Right lung (tissue), 5 donors: Measurements from ENCODE around the gene COL6A2. TPM values are rescaled to one million over a fixed set of nuclear protein-coding genes. Genes with fewer than 3 reads are reported as not detected.
"Not testable (repeated sequence)": the region's sequence is repeated elsewhere in the genome, so short reads cannot be mapped to it uniquely, and the experiment has no call there.

Source experiments
- DNase-seq, 2 donors: peaks; one replicate each; pipeline ENCODE4 v3.0.0-alpha.2; 2013
- polyA plus RNA-seq, 5 donors: library from polyadenylated mRNA; unstranded; fragments of 120-200 nt; gene quantifications; one replicate each; pipeline versions ENCODE4 v1.2.1 to v1.2.3, GENCODE V29; 2013; ENCODE audit warnings: inconsistent platforms in 1 of 5, low replicate concordance in 1 of 5; ENCODE audit not compliant: insufficient read length in 5 of 5, insufficient read depth in 1 of 5

The COL6A2 gene
- polyA plus RNA-seq, 5 donors, result 330 to 702 (median 390) TPM

GRCh38 chr21:46154155-46154954, 56.4 kb downstream of the COL6A2 start:
- DNase-seq, result no peak

DNA sequence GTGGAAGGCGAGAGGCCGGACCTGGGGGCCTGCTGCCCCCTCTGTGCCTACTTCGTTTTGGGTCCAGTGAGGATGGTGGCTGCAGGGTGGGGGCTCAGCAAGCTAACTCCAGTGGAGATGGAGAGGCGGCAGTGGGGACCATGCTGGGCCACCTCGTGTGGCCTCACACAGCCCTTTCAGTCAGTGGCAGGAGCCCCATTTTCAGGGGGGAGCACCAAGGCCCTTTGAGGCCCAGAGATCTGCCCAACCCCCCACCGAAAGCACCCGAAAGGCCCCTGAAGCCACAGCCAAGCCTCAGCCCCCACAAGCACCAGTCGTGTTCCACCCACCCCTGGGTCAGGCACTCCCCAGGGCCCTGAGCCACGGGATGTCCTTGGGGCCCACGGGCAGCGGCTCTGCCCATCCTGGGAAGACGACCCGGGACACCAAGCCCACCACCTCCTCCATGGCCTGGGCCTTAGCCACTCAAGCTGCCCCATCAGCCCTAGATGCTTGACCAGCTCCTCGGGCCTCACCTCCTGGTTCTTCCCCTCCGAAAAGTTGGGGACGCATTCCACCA, 57.1 kb downstream of the COL6A2 start:
- DNase-seq, result no peak

DNA sequence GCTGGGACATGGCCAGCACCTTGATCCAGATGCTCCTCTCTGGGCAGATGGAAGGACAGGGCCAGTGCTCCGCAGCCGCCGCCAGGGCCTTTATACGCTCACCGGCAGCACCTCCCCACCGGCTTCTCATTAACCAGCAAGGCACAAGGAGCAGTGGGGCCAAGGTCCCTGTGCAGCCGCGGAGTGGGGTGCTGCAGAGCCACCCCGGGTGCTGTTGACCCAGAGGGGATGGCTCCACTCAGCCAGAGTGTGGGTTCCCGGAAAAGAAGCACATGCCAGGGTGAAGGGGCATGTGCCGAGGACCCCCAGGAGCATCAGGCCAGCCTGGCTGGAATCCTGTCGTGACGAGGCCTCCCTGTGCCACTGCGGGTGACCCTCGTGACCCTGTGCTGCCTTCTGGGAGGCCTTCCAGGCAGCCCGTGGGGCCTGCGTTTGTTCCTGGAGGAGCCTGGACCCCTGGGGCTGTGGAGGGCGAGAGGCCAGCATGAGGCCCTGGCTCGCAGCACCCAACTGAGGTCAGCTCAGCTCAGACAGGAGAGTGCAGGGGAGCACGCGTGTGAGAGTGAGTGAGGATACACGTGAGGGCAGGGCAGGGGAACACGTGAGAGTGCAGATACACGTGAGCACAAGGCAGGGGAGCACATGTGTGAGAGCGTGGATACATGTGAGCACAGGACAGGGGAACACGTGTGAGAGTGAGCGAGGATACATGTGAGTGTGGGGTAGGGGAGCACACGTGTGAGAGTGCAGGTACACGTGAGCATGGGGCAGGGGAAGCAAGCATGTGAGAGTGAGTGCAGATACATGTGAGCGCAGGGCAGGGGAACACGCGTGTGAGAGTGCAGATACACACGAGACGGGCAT, 57.8 kb downstream of the COL6A2 start, which contains the start of gene FTCD:
FTCD (minus strand) TSS at position 66 of the 864 bp plus-strand sequence; CDS start at position 10, 56 bp downstream.
- DNase-seq, result no peak

GRCh38 chr21:46156378-46156645, 58.4 kb downstream of the COL6A2 start:
- DNase-seq, result no peak

GRCh38 chr21:46156678-46157077, 58.8 kb downstream of the COL6A2 start:
- DNase-seq, result no peak

DNA sequence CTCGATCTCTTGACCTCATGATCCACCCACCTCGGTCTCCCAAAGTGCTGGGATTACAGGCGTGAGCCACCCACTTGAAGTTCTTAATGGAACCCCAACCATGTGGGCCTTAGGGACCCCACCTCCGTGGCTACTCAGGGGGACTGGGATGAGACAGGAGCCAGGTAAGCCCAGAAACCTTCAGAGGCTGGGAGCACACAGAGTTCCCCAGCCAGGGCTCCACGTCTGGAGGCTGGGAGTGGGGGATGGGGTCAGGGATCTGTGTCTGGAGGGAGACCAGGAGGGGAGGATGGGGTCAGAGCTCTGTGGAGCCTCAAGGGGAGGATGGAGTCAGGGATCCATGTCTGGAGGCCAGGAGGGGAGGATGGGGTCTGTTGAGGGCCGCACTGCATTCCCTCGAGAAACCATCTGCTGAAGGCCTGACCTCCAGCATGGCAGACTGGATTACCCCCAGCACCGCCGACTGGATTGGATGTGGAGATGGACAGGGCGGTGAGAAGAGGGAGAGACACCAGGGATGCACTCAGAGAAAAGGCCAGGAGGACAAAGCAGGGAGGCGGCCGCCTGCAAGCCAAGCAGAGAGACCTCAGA, 59.6 kb downstream of the COL6A2 start:
- DNase-seq, result no peak

GRCh38 chr21:46157987-46158451, 60.1 kb downstream of the COL6A2 start:
- DNase-seq, result no peak

DNA sequence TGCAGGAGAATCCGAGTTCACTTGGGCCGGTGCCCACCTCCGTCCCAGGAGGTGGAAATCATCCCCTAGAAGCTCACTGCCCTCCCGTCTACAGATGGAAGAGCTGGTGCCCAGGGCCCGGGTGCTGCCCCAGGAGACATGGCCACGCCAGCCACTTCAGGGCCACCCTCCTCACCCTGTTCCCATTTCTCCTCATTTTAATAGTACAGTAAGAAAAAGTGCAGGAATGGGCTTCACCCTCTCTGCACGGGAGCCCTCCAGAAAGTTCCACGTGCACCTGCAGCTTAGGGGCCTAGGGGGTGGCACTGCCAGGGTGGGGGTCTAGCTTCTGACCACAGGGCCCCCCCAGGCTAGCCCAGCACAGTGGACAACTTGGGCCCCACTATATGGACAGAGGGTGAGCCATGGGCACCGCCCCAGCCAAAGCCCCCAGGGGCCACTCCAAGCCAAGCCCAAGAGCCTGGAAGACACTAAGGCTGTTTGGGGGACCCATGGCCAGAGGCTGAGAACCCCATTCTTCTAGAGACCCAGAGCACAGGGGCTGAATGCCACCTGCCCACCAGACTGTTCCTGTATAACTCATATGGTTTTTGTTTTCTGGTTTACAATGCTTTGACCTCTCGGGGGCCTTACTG, 60.9 kb downstream of the COL6A2 start:
- no peak for DNase-seq

DNA sequence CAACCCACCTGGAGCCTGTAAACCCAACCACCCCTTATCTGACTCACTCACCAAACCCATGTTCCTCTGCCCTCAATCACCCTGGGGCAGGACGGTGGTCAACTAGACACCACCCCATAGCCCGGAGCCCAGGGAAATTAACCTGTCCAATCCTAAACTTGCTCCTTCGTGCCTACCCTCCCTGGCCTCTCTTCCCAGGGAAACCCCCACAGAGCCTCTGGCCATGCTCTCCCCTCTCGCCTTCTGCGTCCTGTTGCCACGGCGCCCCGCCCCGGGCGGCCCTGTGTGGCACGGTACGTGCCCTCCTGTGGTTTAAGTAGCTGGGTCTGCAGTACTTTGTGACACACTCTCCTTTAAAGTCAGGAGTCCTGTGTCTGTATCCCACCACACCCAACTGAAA, 61.5 kb downstream of the COL6A2 start:
- no peak for DNase-seq

DNA sequence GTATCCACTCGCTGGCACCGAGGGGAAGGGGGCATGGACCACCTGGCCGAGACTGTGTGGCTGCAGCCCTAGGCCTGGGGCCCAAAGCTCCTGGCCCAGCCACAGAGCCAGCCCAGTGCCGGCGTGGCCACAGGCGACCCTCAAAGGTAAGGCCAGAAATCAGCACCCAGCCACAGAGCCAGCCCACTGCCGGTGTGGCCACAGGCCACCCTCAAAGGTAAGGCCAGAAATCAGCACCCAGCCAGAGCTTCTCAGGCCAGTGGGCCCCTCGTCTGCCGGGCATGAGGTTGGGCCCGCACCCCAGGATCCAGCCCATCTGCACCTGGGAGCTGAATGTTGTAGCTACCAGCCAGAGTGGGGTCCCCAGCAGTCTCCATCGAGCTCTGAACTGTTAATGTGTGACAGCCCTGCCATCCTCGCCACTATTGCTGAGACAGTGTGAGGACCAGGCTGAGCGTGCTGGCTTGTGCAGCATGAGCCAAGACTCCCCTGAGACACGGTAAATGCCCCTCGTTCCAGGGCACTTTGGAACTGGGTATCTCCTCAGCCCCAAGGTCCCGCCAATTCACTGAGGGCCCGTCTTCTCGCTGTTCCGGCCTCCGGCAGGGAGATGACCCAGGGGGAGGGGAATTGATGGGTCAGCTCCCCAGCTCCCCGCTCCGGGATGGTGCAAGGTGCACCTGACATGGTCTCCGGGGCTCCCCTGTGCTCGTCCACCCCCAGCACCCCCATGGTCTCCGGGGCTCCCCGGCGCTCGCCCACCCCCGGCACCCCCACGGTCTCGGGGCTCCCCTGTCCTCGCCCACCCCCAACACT, 62.1 kb downstream of the COL6A2 start:
- no peak for DNase-seq

GRCh38 chr21:46160657-46160906, 62.7 kb downstream of the COL6A2 start:
- no peak for DNase-seq

DNA sequence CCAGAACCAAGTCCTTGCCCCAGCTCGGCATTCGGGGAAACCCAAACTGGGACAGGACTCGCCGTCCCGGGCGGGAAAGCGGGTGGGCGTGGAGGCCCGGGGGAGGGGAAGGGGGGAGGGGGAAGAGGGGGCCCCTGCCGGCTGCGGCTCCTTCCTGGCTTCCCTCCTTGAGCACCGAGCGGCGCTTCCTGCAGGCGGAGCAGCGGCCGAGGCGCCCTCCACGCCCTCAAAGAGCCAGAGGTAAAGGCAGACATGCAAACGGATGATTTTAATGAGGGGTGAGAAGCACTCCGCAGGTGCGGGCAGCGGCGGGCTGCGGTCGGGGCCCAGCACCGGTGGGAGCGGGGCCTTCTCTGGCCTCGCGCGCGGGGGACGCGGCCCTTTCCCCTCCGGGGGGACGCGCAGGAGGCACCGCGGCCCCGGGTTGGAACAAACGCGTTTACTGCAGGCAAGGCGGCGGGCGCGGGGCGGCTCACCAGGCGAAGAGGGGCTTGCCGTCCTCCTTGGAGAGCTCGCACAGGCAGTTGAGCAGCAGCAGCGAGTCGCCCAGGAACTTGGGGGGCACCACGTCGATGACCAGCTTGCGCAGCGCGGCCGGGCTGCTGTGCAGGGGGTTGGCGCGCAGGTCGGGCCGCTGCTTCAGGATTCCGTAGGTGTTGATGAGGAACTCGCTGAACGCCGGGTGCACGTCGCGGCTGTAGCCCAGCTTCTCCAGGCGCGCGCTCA, 63.2 kb downstream of the COL6A2 start:
- DNase-seq, result no peak

DNA sequence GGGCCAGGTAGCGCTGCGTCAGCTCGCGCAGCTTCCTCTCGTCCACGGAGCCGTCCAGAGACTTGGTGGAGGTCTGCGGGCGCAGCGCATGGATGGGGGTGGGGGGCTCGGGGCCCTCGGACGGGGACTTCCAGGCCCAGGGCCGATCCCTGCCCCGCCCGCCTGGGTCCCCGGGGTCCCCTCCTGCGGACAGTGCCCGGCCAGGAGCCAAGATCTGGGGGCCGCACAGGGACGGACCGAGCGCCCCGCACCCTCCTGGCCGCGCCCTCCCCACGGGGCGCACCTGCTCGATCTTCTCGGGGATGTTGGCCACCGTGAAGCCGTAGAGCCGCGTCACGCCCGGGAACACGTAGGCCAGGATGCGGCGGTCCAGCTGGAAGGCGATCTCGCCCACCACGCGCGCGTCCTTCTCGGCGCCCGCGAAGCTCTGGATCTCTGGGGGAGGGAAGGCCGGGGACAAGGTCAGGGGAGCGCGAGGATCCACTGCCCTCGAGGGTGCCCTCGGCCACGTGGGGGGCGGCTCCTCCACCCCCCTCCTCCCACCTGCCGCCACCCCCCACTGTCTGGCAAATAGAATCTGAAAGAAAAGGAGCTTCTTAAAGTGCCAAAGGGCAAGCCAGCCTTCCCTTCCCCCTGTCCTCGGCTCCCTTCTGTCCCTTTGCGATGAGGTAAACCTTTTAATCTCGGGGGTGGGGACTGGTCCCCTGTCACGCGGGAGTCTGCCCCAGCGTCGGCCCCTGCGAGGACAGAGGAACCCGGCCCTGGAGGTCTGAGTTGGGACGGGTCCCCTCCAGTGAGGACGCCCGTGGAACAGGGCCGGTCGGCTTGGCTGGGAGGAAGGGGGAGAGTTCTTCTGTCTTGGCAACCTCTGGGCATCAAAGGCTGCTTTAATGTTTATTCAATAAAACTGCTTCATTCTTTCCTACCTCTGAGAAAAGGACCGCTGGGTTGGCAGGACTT, 64.0 kb downstream of the COL6A2 start:
- no peak for DNase-seq

GRCh38 chr21:46163380-46163779, 65.5 kb downstream of the COL6A2 start:
- no peak for DNase-seq

- no peak for DNase-seq
Observed at GRCh38 chr21:46165098-46165497, 67.2 kb downstream of the COL6A2 start.

GRCh38 chr21:46168238-46168637, 70.3 kb downstream of the COL6A2 start:
- no peak for DNase-seq

DNA sequence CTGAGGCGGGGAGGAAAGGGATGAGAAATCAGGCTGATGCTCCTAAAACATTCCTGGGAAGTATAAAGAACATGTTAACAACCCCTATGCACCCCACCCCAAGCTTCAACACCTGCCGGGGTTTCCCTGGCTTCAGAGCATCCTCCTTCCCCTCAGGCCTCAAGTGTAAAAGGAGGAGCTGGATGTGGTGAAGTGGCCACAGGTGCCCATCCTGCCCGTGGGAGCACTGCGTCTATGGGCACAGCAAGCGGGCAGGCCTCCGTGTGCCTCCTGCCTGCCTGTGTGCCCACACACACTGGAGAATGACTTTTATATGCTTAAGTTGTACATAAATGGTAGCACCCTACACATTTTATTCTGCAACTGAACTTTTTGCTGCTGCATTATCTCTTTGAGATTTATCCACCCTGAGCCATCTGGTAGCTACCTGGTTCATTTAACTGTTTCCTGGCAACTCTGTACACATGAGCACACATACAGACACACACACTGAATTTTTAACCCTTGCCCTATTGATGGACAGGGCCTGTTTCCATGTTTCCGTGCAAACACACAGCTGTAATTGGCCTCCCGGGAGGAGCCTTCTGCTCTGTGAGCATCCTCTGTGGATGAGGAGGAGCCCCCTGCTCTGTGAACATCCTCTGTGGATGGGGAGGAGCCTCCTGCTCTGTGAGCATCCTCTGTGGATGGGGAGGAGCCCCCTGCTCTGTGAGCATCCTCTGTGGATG, 70.9 kb downstream of the COL6A2 start:
- DNase-seq, result no peak

- DNase-seq, result not testable (repeated sequence)
Observed at GRCh38 chr21:46170436-46171193, 72.7 kb downstream of the COL6A2 start.
